ENCODE results near the gene HELZ2.

GRCh38 chr20:63548542-63548941 lies 25.5 kb downstream of the HELZ2 start:
- TF ChIP-seq, protein P1, sequence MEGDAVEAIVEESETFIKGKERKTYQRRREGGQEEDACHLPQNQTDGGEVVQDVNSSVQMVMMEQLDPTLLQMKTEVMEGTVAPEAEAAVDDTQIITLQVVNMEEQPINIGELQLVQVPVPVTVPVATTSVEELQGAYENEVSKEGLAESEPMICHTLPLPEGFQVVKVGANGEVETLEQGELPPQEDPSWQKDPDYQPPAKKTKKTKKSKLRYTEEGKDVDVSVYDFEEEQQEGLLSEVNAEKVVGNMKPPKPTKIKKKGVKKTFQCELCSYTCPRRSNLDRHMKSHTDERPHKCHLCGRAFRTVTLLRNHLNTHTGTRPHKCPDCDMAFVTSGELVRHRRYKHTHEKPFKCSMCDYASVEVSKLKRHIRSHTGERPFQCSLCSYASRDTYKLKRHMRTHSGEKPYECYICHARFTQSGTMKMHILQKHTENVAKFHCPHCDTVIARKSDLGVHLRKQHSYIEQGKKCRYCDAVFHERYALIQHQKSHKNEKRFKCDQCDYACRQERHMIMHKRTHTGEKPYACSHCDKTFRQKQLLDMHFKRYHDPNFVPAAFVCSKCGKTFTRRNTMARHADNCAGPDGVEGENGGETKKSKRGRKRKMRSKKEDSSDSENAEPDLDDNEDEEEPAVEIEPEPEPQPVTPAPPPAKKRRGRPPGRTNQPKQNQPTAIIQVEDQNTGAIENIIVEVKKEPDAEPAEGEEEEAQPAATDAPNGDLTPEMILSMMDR (conservative IDR thresholded peaks at IDR 0.05; ENCODE audit: low read length): no peak
- TF ChIP-seq EZH2phosphoT487 (IDR thresholded peaks at IDR 0.05; ENCODE audit: borderline replicate concordance, low read depth, low read length): no peak
